HCT116 (cell line): ENCODE measurements around the gene VEGFD. TPM values are rescaled to one million over a fixed set of nuclear protein-coding genes. Genes with fewer than 3 reads are reported as not detected.

Source experiments
- ATAC-seq: fragments of 200-7000 bp; cut with Tn5 transposase; 2 replicates; pipeline ENCODE4 v1.9.1; 2020; ENCODE audit warnings: mild to moderate bottlenecking, moderate library complexity
- BruUV-seq: library from RNA; stranded (reverse); fragments of 400-500 nt; replicated peaks from 2 replicates; lab custom pipeline; 2021; lab: Mats Ljungman, UMichigan
- CTCF ChIA-PET: fragments of 300-600 bp; sonication (Branson Sonifier 250); formaldehyde crosslinking; loops from one replicate; lab custom pipeline; 2021; ENCODE audit warnings: antibody characterized with exemption; lab: Charles Lee
- POLR2A ChIA-PET: fragments of 300-600, 350-600 bp; sonication (Branson Sonifier 250); formaldehyde crosslinking; loops from one replicate; lab custom pipeline; 2021; ENCODE audit warnings: antibody characterized with exemption; lab: Charles Lee
- RAD21 ChIA-PET, 2 experiments: fragments of 300-600 bp; sonication (Branson Sonifier 250); formaldehyde crosslinking; loops; one replicate each; lab custom pipeline; 2023; ENCODE audit warnings: low total read pairs in 2 of 2; ENCODE audit not compliant: uncharacterized antibody in 2 of 2, unreplicated experiment in 2 of 2, low non-redundant PET in 1 of 2; lab: Charles Lee
- DNase-seq: peaks from one replicate; pipeline ENCODE4 v3.0.0-alpha.2; 2010; ENCODE audit warnings: low read depth, low spot score
- H2AFZ ChIP-seq: fragments of 200-600 bp; shearing (Covaris generic), sonication (generic); 2 replicates; pipeline ENCODE4 v1.6.1; 2017; ENCODE audit warnings: low read depth, mixed run types, mixed read lengths, antibody characterized with exemption, low read length; ENCODE audit not compliant: poor library complexity, severe bottlenecking
- H3K27ac ChIP-seq: 2 replicates; pipeline ENCODE4 v1.5.1; 2012; ENCODE audit warnings: low read depth, low read length
- H3K27me3 ChIP-seq: fragments of 200-600 bp; sonication (generic); 2 replicates; pipeline ENCODE4 v1.6.1; 2016; ENCODE audit warnings: mixed run types, low read length, mixed read lengths; ENCODE audit not compliant: insufficient read depth
- H3K36me3 ChIP-seq, 2 experiments: fragments of 200-500 bp in 1 of 2; fragments of 200-600 bp in 1 of 2; sonication (Bioruptor generic) in 1 of 2; sonication (generic) in 1 of 2; 2 replicates each; pipeline versions ENCODE4 v1.5.1 to v1.6.1; 2014 to 2016; ENCODE audit warnings: low read length in 2 of 2, inconsistent platforms in 1 of 2, mixed read lengths in 1 of 2, mixed run types in 1 of 2; ENCODE audit not compliant: insufficient read depth in 2 of 2, control insufficient read depth in 1 of 2
- H3K4me1 ChIP-seq, 2 experiments: fragments of 200-600 bp in 1 of 2; sonication (generic) in 1 of 2; 2 replicates each; pipeline versions ENCODE4 v1.5.1 to v1.6.1; 2012 to 2017; ENCODE audit warnings: low read length in 2 of 2, inconsistent platforms in 1 of 2, mild to moderate bottlenecking in 1 of 2, mixed read lengths in 1 of 2, mixed run types in 1 of 2, moderate library complexity in 1 of 2; ENCODE audit not compliant: insufficient read depth in 2 of 2, control insufficient read depth in 1 of 2
- H3K4me2 ChIP-seq: fragments of 200-600 bp; sonication (generic); 2 replicates; pipeline ENCODE4 v1.6.1; 2017; ENCODE audit warnings: mixed run types, low read length, mixed read lengths
- H3K4me3 ChIP-seq, 2 experiments: fragments of 200-600 bp in 1 of 2; sonication (generic) in 1 of 2; replicated peaks in 1 of 2; 2 replicates each; pipeline ENCODE4 v1.5.1; 2011 to 2016; ENCODE audit warnings: low read length in 2 of 2, control low read depth in 1 of 2, low read depth in 1 of 2, mild to moderate bottlenecking in 1 of 2, mixed read lengths in 1 of 2, mixed run types in 1 of 2
- H3K79me2 ChIP-seq: fragments of 200-600 bp; sonication (generic); 2 replicates; pipeline ENCODE4 v1.6.1; 2017; ENCODE audit warnings: mild to moderate bottlenecking, mixed run types, low read length, moderate library complexity, mixed read lengths; ENCODE audit not compliant: insufficient read depth
- H3K9ac ChIP-seq: fragments of 200-600 bp; sonication (generic); 2 replicates; pipeline ENCODE4 v1.6.1; 2016; ENCODE audit warnings: low read length, mixed read lengths
- H3K9me2 ChIP-seq: fragments of 200-600 bp; sonication (generic), shearing (Covaris generic); 2 replicates; pipeline ENCODE4 v1.6.1; 2017; ENCODE audit warnings: mixed run types, mild to moderate bottlenecking, moderate library complexity; ENCODE audit not compliant: insufficient read depth
- H3K9me3 ChIP-seq, 2 experiments: fragments of 200-500 bp in 1 of 2; fragments of 200-600 bp in 1 of 2; sonication (Bioruptor generic) in 1 of 2; sonication (generic) in 1 of 2; 2 replicates each; pipeline ENCODE4 v1.6.1; 2014 to 2017; ENCODE audit warnings: low read length in 2 of 2, mixed read lengths in 2 of 2, inconsistent platforms in 1 of 2, low read depth in 1 of 2, mild to moderate bottlenecking in 1 of 2, mixed run types in 1 of 2, moderate library complexity in 1 of 2; ENCODE audit not compliant: control insufficient read depth in 1 of 2, insufficient read depth in 1 of 2
- H4K20me1 ChIP-seq: fragments of 200-600 bp; sonication (generic), shearing (Covaris generic); 2 replicates; pipeline ENCODE4 v1.6.1; 2017; ENCODE audit warnings: mixed run types, mild to moderate bottlenecking, moderate library complexity; ENCODE audit not compliant: insufficient read depth
- CBX3 ChIP-seq: IDR thresholded peaks from 2 replicates; pipeline ENCODE4 v1.6.1; 2012; ENCODE audit warnings: low read depth
- CEBPB ChIP-seq: IDR thresholded peaks from 2 replicates; pipeline ENCODE4 v1.6.1; 2012; ENCODE audit warnings: low read depth
- EGR1 ChIP-seq: IDR thresholded peaks from 2 replicates; pipeline ENCODE4 v1.6.1; 2012; ENCODE audit warnings: low read depth
- ELF1 ChIP-seq: IDR thresholded peaks from 2 replicates; pipeline ENCODE4 v1.6.1; 2012; ENCODE audit warnings: low read depth, borderline replicate concordance
- EZH2 ChIP-seq: fragments of 200-600 bp; sonication (generic); IDR thresholded peaks from 2 replicates; pipeline ENCODE4 v1.6.1; 2017; ENCODE audit warnings: antibody characterized with exemption, mixed run types
- FOSL1 ChIP-seq: IDR thresholded peaks from 2 replicates; pipeline ENCODE4 v1.6.1; 2012; ENCODE audit warnings: low read depth
- JUND ChIP-seq: IDR thresholded peaks from 2 replicates; pipeline ENCODE4 v1.6.1; 2012
- POLR2A ChIP-seq: IDR thresholded peaks from 2 replicates; pipeline ENCODE4 v1.7.0; 2011; ENCODE audit warnings: borderline replicate concordance; ENCODE audit not compliant: insufficient read depth, insufficient read length; ENCODE audit errors: extremely low read depth
- POLR2AphosphoS5 ChIP-seq: IDR thresholded peaks from 2 replicates; pipeline ENCODE4 v1.6.1; 2011; ENCODE audit warnings: mild to moderate bottlenecking, low read depth, low read length, moderate library complexity
- SP1 ChIP-seq: IDR thresholded peaks from 2 replicates; pipeline ENCODE4 v1.6.1; 2012; ENCODE audit warnings: low read depth
- SRF ChIP-seq: IDR thresholded peaks from 2 replicates; pipeline ENCODE4 v1.6.1; 2012; ENCODE audit warnings: low read depth
- intact Hi-C: fragments of 100-400 bp; cut with micrococcal nuclease; formaldehyde crosslinking; loops from 2 replicates; pipeline ENCODE4 v1.10.0; 2022
- total RNA-seq: library from RNA; stranded (reverse); gene quantifications from one replicate; pipeline ENCODE4 v1.2.1, GENCODE V29; 2021; ENCODE audit not compliant: unreplicated experiment
- TF ChIP-seq, protein P1 (sequence below): IDR thresholded peaks from 2 replicates; pipeline ENCODE4 v1.6.1; 2012; ENCODE audit warnings: low read depth
- TF ChIP-seq, protein P2 (sequence below), 3 experiments: fragments of 200-600 bp in 1 of 3; sonication (generic) in 1 of 3; IDR thresholded peaks in 2 of 3; conservative IDR thresholded peaks in 1 of 3; 2 replicates each; pipeline ENCODE4 v1.5.1; 2012 to 2017; ENCODE audit warnings: low read depth in 2 of 3, low read length in 2 of 3, antibody characterized with exemption in 1 of 3, borderline replicate concordance in 1 of 3, control low read depth in 1 of 3, mild to moderate bottlenecking in 1 of 3, mixed read lengths in 1 of 3, mixed run types in 1 of 3, moderate library complexity in 1 of 3; ENCODE audit not compliant: insufficient read depth in 1 of 3

The VEGFD gene
- total RNA-seq, 1 experiment from 2014 or later, result 0.37 TPM

DNA sequence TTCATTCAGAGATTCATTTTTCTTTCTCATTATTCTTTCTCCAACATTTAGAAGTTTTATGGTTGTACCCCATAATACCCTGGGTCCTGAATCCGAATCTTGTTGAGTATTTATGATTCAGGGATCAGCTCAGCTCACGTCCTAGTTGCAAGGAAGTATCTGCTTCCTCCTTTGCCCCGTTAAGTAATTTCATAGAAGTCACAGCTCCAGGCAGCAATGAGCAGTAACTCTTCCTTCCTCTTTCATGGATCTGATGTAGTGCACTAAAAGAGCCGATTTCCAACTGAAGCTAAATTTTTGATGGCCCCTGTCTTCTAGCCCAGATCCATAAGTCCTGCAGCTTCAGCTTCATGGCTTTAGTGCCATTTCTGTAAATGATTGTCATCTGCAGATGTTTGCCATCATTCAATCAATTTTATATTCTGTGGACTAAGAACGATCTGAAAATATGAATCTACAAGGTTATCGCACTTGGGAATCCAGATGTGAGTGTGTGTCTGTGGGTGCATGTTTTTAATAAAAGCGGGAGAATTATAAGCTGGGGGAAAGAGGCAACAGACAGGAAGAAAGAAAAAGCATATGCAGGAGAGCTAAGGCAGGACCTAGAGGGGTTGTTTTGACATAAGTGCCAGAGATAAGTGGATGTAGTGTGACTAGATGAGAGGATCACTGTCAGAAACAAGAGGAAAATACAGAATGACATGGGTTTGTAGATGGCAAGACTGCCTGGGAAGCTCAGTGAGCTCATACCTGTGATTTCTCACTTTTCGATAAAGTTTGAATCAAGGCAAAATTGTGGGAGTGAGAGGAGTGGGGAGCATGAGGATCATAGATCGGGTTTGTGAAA is 17.5 kb downstream of the VEGFD start:
- ChIA-PET CTCF (no interaction called here), POLR2A (no interaction called here), RAD21 (no interaction called here)
- Histone ChIP-seq H3K9ac (no peak overlapping the region), H3K27me3 (no peaks in the 10 kb centered on the region), H3K9me2 (no peaks in the 10 kb centered on the region), H3K27ac (no peak overlapping the region), H3K4me2 (no peak overlapping the region), H2AFZ (no peak overlapping the region), H3K4me1 (no peaks in the 10 kb centered on the region), H3K36me3 (no peaks in the 10 kb centered on the region), H3K9me3 (no peaks in the 10 kb centered on the region), H3K79me2 (no peaks in the 10 kb centered on the region), H4K20me1 (no peaks in the 10 kb centered on the region), H3K4me3 (no peak overlapping the region)
- TF ChIP-seq ELF1 (no peak), SRF (no peak), JUND (no peak)
- ATAC-seq (no peak), DNase-seq (no peak)
- intact Hi-C loops, result no loop called here
- BruUV-seq, result no TSS peak

DNA sequence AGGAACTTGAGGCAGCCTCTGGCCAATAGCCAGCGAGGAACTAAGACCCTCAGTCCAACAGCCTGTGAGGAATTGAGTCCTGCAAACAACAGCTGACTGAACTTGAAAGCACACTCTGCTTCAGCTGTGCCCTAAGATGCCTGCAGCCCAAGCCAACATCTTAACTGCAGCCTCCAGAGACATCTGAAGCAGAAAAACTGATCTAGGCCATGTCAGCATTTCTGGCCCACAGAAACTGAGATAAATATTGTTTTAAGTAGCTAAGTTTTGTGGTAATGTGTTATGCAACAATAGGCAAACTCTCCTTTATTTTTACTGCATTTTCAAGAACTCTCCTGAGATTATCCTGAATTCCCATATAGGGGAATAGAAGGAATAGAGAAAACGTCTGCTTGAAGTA is 24.5 kb downstream of the VEGFD start:
- H3K27ac ChIP-seq, result no peak overlapping the region

More for the DNA sequence above, 24.5 kb downstream of the VEGFD start:
- intact Hi-C loops, result loop anchor here (5.0 kb wide), 1 partner anchor 108 kb away; no protein-coding TSS in a partner anchor
- H3K9me2 ChIP-seq, result no peaks in the 10 kb centered on the region
- no peak overlapping the region for H3K4me2 ChIP-seq
- TF ChIP-seq SRF (no peak), POLR2AphosphoS5 (no peak), EGR1 (no peak), CBX3 (no peak), JUND (no peak), FOSL1 (no peak), CEBPB (no peak), EZH2 (no peak), POLR2A (no peak), SP1 (no peak)
- TF ChIP-seq, protein P1, sequence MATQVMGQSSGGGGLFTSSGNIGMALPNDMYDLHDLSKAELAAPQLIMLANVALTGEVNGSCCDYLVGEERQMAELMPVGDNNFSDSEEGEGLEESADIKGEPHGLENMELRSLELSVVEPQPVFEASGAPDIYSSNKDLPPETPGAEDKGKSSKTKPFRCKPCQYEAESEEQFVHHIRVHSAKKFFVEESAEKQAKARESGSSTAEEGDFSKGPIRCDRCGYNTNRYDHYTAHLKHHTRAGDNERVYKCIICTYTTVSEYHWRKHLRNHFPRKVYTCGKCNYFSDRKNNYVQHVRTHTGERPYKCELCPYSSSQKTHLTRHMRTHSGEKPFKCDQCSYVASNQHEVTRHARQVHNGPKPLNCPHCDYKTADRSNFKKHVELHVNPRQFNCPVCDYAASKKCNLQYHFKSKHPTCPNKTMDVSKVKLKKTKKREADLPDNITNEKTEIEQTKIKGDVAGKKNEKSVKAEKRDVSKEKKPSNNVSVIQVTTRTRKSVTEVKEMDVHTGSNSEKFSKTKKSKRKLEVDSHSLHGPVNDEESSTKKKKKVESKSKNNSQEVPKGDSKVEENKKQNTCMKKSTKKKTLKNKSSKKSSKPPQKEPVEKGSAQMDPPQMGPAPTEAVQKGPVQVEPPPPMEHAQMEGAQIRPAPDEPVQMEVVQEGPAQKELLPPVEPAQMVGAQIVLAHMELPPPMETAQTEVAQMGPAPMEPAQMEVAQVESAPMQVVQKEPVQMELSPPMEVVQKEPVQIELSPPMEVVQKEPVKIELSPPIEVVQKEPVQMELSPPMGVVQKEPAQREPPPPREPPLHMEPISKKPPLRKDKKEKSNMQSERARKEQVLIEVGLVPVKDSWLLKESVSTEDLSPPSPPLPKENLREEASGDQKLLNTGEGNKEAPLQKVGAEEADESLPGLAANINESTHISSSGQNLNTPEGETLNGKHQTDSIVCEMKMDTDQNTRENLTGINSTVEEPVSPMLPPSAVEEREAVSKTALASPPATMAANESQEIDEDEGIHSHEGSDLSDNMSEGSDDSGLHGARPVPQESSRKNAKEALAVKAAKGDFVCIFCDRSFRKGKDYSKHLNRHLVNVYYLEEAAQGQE, result no peak
- TF ChIP-seq, protein P2, sequence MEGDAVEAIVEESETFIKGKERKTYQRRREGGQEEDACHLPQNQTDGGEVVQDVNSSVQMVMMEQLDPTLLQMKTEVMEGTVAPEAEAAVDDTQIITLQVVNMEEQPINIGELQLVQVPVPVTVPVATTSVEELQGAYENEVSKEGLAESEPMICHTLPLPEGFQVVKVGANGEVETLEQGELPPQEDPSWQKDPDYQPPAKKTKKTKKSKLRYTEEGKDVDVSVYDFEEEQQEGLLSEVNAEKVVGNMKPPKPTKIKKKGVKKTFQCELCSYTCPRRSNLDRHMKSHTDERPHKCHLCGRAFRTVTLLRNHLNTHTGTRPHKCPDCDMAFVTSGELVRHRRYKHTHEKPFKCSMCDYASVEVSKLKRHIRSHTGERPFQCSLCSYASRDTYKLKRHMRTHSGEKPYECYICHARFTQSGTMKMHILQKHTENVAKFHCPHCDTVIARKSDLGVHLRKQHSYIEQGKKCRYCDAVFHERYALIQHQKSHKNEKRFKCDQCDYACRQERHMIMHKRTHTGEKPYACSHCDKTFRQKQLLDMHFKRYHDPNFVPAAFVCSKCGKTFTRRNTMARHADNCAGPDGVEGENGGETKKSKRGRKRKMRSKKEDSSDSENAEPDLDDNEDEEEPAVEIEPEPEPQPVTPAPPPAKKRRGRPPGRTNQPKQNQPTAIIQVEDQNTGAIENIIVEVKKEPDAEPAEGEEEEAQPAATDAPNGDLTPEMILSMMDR (IDR thresholded peaks at IDR 0.05 in 2 of 3, conservative IDR thresholded peaks at IDR 0.05 in 1 of 3; ENCODE audit: borderline replicate concordance in 1 of 3, insufficient read depth in 1 of 3, low read depth in 2 of 3, low read length in 2 of 3), result no peak
- TF ChIP-seq, all 23 proteins: peak for 0
- Histone ChIP-seq H3K27me3 (no peaks in the 10 kb centered on the region), H4K20me1 (no peaks in the 10 kb centered on the region), H3K79me2 (no peaks in the 10 kb centered on the region), H3K4me3 (no peak overlapping the region), H3K36me3 (no peaks in the 10 kb centered on the region), H2AFZ (no peak overlapping the region), H3K9me3 (no peaks in the 10 kb centered on the region), H3K4me1 (no peaks in the 10 kb centered on the region), H3K9ac (no peak overlapping the region)
- ChIA-PET CTCF (no interaction called here), POLR2A (no interaction called here), RAD21 (no interaction called here)
- no peak for ATAC-seq
- BruUV-seq, result no TSS peak
- DNase-seq, result no peak
